IMR-90 (cell line): ENCODE measurements around the gene MOB1B. TPM values are rescaled to one million over a fixed set of nuclear protein-coding genes. Genes with fewer than 3 reads are reported as not detected.

Experiments
- ATAC-seq: fragments of 200-7000 bp; cut with Tn5 transposase; 2 replicates; pipeline ENCODE4 v1.9.1; 2020; ENCODE audit warnings: low read depth, mild to moderate bottlenecking, moderate library complexity
- BruUV-seq: library from RNA; stranded (reverse); fragments of 400-500 nt; replicated peaks from 2 replicates; lab custom pipeline; 2021; lab: Mats Ljungman, UMichigan
- CTCF ChIA-PET: fragments of 300-600 bp; formaldehyde crosslinking; extraction: SDS; loops from one replicate; lab custom pipeline; 2021; ENCODE audit warnings: antibody characterized with exemption; lab: Yijun Ruan, JAX
- POLR2A ChIA-PET: fragments of 300-600 bp; sonication (Branson Sonifier 250); formaldehyde crosslinking; loops from one replicate; lab custom pipeline; 2022; ENCODE audit warnings: antibody characterized with exemption; ENCODE audit not compliant: unreplicated experiment; lab: Charles Lee
- DNase-seq: peaks from one replicate; pipeline ENCODE4 v3.0.0; 2013
- H2AFZ ChIP-seq: replicated peaks from 2 replicates; pipeline ENCODE3; 2013; ENCODE audit warnings: low read length, mild to moderate bottlenecking; ENCODE audit not compliant: poor library complexity
- H2AK5ac ChIP-seq: 2 replicates; pipeline ENCODE4 v1.6.1; 2013; ENCODE audit warnings: low read depth, low read length, inconsistent platforms
- H2AK9ac ChIP-seq: replicated peaks from 2 replicates; pipeline ENCODE3; 2013; ENCODE audit warnings: mild to moderate bottlenecking, low read depth, low read length, moderate library complexity; ENCODE audit not compliant: poor library complexity
- H2BK120ac ChIP-seq: 2 replicates; pipeline ENCODE4 v1.6.1; 2013; ENCODE audit warnings: low read depth, low read length, inconsistent platforms
- H2BK15ac ChIP-seq: 3 replicates; pipeline ENCODE4 v1.6.1; 2013; ENCODE audit warnings: low read depth, low read length, inconsistent platforms
- H2BK20ac ChIP-seq: 2 replicates; pipeline ENCODE4 v1.6.1; 2013; ENCODE audit warnings: low read depth, mild to moderate bottlenecking, inconsistent platforms, low read length, moderate library complexity
- H2BK5ac ChIP-seq: 2 replicates; pipeline ENCODE4 v1.6.1; 2013; ENCODE audit warnings: mild to moderate bottlenecking, low read depth, low read length, inconsistent platforms; ENCODE audit not compliant: poor library complexity, severe bottlenecking
- H3K14ac ChIP-seq: replicated peaks from 2 replicates; pipeline ENCODE4 v1.6.1; 2013; ENCODE audit warnings: low read depth, low read length, inconsistent platforms
- H3K18ac ChIP-seq: 2 replicates; pipeline ENCODE4 v1.6.1; 2013; ENCODE audit warnings: low read depth, low read length, control low read depth
- H3K23ac ChIP-seq: 2 replicates; pipeline ENCODE4 v1.6.1; 2013; ENCODE audit warnings: low read depth, low read length, inconsistent platforms
- H3K27ac ChIP-seq: 2 replicates; pipeline ENCODE4 v1.5.1; 2013; ENCODE audit warnings: mild to moderate bottlenecking, control low read depth, low read length; ENCODE audit not compliant: insufficient read depth
- H3K27me3 ChIP-seq: 2 replicates; pipeline ENCODE4 v1.6.1; 2013; ENCODE audit warnings: low read length; ENCODE audit not compliant: control insufficient read depth, insufficient read depth
- H3K36me3 ChIP-seq: 2 replicates; pipeline ENCODE4 v1.6.1; 2013; ENCODE audit warnings: low read length, mixed read lengths; ENCODE audit not compliant: control insufficient read depth, insufficient read depth
- H3K4ac ChIP-seq: 2 replicates; pipeline ENCODE4 v1.6.1; 2013; ENCODE audit warnings: low read depth, low read length, inconsistent platforms
- H3K4me1 ChIP-seq: 2 replicates; pipeline ENCODE4 v1.6.1; 2013; ENCODE audit warnings: low read length, mixed read lengths; ENCODE audit not compliant: control insufficient read depth, insufficient read depth
- H3K4me2 ChIP-seq: 2 replicates; pipeline ENCODE4 v1.6.1; 2013; ENCODE audit warnings: low read depth, mild to moderate bottlenecking, control low read depth, low read length, moderate library complexity
- H3K4me3 ChIP-seq: 2 replicates; pipeline ENCODE4 v1.5.1; 2013; ENCODE audit warnings: low read depth, mild to moderate bottlenecking, control low read depth, low read length, moderate library complexity; ENCODE audit not compliant: insufficient read depth
- H3K56ac ChIP-seq: 2 replicates; pipeline ENCODE4 v1.6.1; 2013; ENCODE audit warnings: low read length, inconsistent platforms; ENCODE audit not compliant: insufficient read depth; ENCODE audit errors: extremely low read depth
- H3K79me1 ChIP-seq, 2 experiments: 2 replicates each; pipeline ENCODE4 v1.6.1; 2013; ENCODE audit warnings: low read length in 2 of 2, inconsistent platforms in 1 of 2, low read depth in 1 of 2
- H3K9ac ChIP-seq: 2 replicates; pipeline ENCODE4 v1.6.1; 2013; ENCODE audit warnings: low read depth, low read length, control low read depth
- H3K9me1 ChIP-seq: 2 replicates; pipeline ENCODE4 v1.6.1; 2013; ENCODE audit warnings: low read length, inconsistent platforms; ENCODE audit not compliant: insufficient read depth
- H3K9me3 ChIP-seq: 2 replicates; pipeline ENCODE4 v1.6.1; 2013; ENCODE audit warnings: low read length; ENCODE audit not compliant: control insufficient read depth, insufficient read depth
- H4K20me1 ChIP-seq: 2 replicates; pipeline ENCODE4 v1.6.1; 2013; ENCODE audit warnings: low read length, inconsistent platforms; ENCODE audit not compliant: insufficient read depth
- H4K5ac ChIP-seq: 2 replicates; pipeline ENCODE4 v1.6.1; 2013; ENCODE audit warnings: mild to moderate bottlenecking, low read depth, low read length, control low read depth
- H4K8ac ChIP-seq, 2 experiments: 2 replicates each; pipeline ENCODE4 v1.6.1; 2013; ENCODE audit warnings: low read depth in 2 of 2, low read length in 2 of 2, control low read depth in 1 of 2, inconsistent platforms in 1 of 2
- H4K91ac ChIP-seq: 2 replicates; pipeline ENCODE4 v1.6.1; 2013; ENCODE audit warnings: low read depth, low read length, inconsistent platforms; ENCODE audit not compliant: insufficient read depth
- BHLHE40 ChIP-seq: fragments of 150-350 bp; IDR thresholded peaks from 2 replicates; pipeline ENCODE4 v1.6.1; 2016; ENCODE audit warnings: mild to moderate bottlenecking, low read depth, low read length
- CEBPB ChIP-seq: IDR thresholded peaks from 2 replicates; pipeline ENCODE4 v1.6.1; 2012; ENCODE audit warnings: low read depth, low read length, improper control_type of control experiment
- CHD1 ChIP-seq: IDR thresholded peaks from 2 replicates; pipeline ENCODE4 v1.6.1; 2012; ENCODE audit warnings: low read depth, low read length, improper control_type of control experiment
- CTCF ChIP-seq: conservative IDR thresholded peaks from 2 replicates; pipeline ENCODE4 v1.5.1; 2012; ENCODE audit warnings: mild to moderate bottlenecking, low read depth, low read length, improper control_type of control experiment
- ELK1 ChIP-seq: fragments of 150-350 bp; IDR thresholded peaks from 2 replicates; pipeline ENCODE4 v1.6.1; 2016; ENCODE audit warnings: low read depth, mild to moderate bottlenecking, low read length, moderate library complexity, borderline replicate concordance
- FOS ChIP-seq: fragments of 150-350 bp; IDR thresholded peaks from 2 replicates; pipeline ENCODE4 v1.6.1; 2016; ENCODE audit warnings: low read depth, low read length
- MAFK ChIP-seq: IDR thresholded peaks from 2 replicates; pipeline ENCODE4 v1.6.1; 2012; ENCODE audit warnings: low read depth, low read length, improper control_type of control experiment
- MAZ ChIP-seq: IDR thresholded peaks from 2 replicates; pipeline ENCODE4 v1.6.1; 2012; ENCODE audit warnings: low read depth, mild to moderate bottlenecking, low read length, improper control_type of control experiment, moderate library complexity, borderline replicate concordance
- MXI1 ChIP-seq: IDR thresholded peaks from 2 replicates; pipeline ENCODE4 v1.6.1; 2012; ENCODE audit warnings: low read depth, mild to moderate bottlenecking, low read length, moderate library complexity, borderline replicate concordance
- NFE2L2 ChIP-seq: fragments of 150-350 bp; IDR thresholded peaks from 2 replicates; pipeline ENCODE4 v1.6.1; 2016; ENCODE audit warnings: low read depth, mild to moderate bottlenecking, low read length
- POLR2A ChIP-seq: IDR thresholded peaks from 2 replicates; pipeline ENCODE4 v1.6.1; 2012; ENCODE audit warnings: mild to moderate bottlenecking, low read depth, low read length
- RAD21 ChIP-seq: IDR thresholded peaks from 2 replicates; pipeline ENCODE4 v1.6.1; 2012; ENCODE audit warnings: low read length, improper control_type of control experiment
- RCOR1 ChIP-seq: IDR thresholded peaks from 2 replicates; pipeline ENCODE4 v1.6.1; 2012; ENCODE audit warnings: mild to moderate bottlenecking, low read length, improper control_type of control experiment; ENCODE audit not compliant: insufficient replicate concordance
- SMC3 ChIP-seq: fragments of 150-350 bp; IDR thresholded peaks from 2 replicates; pipeline ENCODE4 v1.6.1; 2016; ENCODE audit warnings: low read depth, mild to moderate bottlenecking, antibody characterized with exemption, low read length, moderate library complexity
- USF2 ChIP-seq: fragments of 150-350 bp; IDR thresholded peaks from 2 replicates; pipeline ENCODE4 v1.6.1; 2017; ENCODE audit warnings: mild to moderate bottlenecking, antibody characterized with exemption, low read length, low read depth
- WGBS, 2 experiments: methylation state at CpG; one replicate each; pipeline versions ENCODE4 v1.1.5 to v1.1.7; 2013; ENCODE audit warnings: missing lambda C conversion rate in 2 of 2; ENCODE audit not compliant: insufficient read length in 1 of 2; ENCODE audit errors: extremely low coverage in 2 of 2; 5-methylcytosine and 5-hydroxymethylcytosine counted together
- dilution Hi-C: fragments of 300-500 bp; cut with HindIII; formaldehyde crosslinking; loops from one replicate; pipeline ENCODE4 v1.14.3; 2018; ENCODE audit warnings: low sequenced_read_pairs; ENCODE audit not compliant: unreplicated experiment
- in situ Hi-C: fragments of 300-500 bp; cut with MboI; formaldehyde crosslinking; loops from 3 replicates; pipeline ENCODE4 v1.14.3; 2019; ENCODE audit warnings: low sequenced_read_pairs, inconsistent platforms, mixed read lengths
- intact Hi-C: fragments of 100-400 bp; cut with micrococcal nuclease; formaldehyde crosslinking; loops from 2 replicates; pipeline ENCODE4 v1.10.0; 2022
- polyA plus RNA-seq, 3 experiments: library from polyadenylated mRNA; depleted of rRNA; stranded (reverse); fragments of >200 nt; gene quantifications; 2 replicates each; pipeline ENCODE4 v1.2.3, GENCODE V29; 2012; ENCODE audit warnings: low replicate concordance in 1 of 3
- total RNA-seq: library from RNA; depleted of rRNA; stranded (reverse); fragments of >200 nt; gene quantifications from 2 replicates; pipeline ENCODE4 v1.2.3, GENCODE V29; 2012

MOB1B gene
- total and polyA plus RNA-seq, 2 of the 4 experiments (the other 2 are of a cell fraction): 5.7 to 6.8 TPM

- Histone ChIP-seq H3K4me2 (peak overlapping the region; percentile 93), H4K5ac (peak overlapping the region; percentile 92), H2BK20ac (no peak overlapping the region), H2BK15ac (no peak overlapping the region), H3K27ac (0 out of 2 replicates have a peak overlapping the region, but pooled peaks have one; percentile 94), H3K27me3 (no peaks in the 10 kb centered on the region), H3K56ac (no peak overlapping the region; the same call in 1 of the 2 replicates), H4K91ac (peak overlapping the region; percentile 75), H3K9ac (peak overlapping the region; percentile 92), H4K20me1 (no peaks in the 10 kb centered on the region), H2AK9ac (peak overlapping the region; percentile 85), H3K9me1 (peaks cover 4% of the 10 kb centered on the region; the same call in 1 of the 2 replicates), H2BK120ac (0 out of 2 replicates have a peak overlapping the region, but pooled peaks have one; percentile 17), H3K4me3 (no peak overlapping the region; the same call in 1 of the 2 replicates), H3K14ac (peak overlapping the region; percentile 84), H3K18ac (no peak overlapping the region), H4K8ac (peak overlapping the region; percentile 91 to 96; a peak in 3 of 4 replicates), H3K4me1 (peaks cover 5% of the 10 kb centered on the region), H3K23ac (peak overlapping the region; percentile 78; the same call in 1 of the 2 replicates), H3K36me3 (no peaks in the 10 kb centered on the region), H2AFZ (peak overlapping the region; percentile 92), H3K79me1 (peaks cover 13 to 45% of the 10 kb centered on the region in 2 experiments), H2AK5ac (peak overlapping the region; percentile 92), H3K9me3 (no peaks in the 10 kb centered on the region), H3K4ac (peak overlapping the region; percentile 86), H2BK5ac (peak overlapping the region; percentile 88)
- in situ Hi-C loops (loop anchor here (10.0 kb wide), 1 partner anchor 158 kb away; the partner anchor contains the start of gene GRSF1), dilution Hi-C loops (no loop called here), intact Hi-C loops (loop anchor here (5.0 to 10.0 kb wide), 3 partner anchors 90 to 192 kb away; partner anchors contain the start of genes GRSF1 and MOB1B)
- ATAC-seq: no peak
- CTCF ChIA-PET: interaction anchor here (1.7 kb wide), 1 partner anchor 172 kb away, joined by 3 read pairs; no protein-coding TSS in a partner anchor
- POLR2A ChIA-PET: interaction anchor here (0.6 kb wide), 1 partner anchor 17 kb away, joined by 4 read pairs; no protein-coding TSS in a partner anchor
- BruUV-seq: no TSS peak
- 90% methylated on average over 3 of the region's 5 CpGs; no CpG with 5 or more reads in 1 of the 2 experiments for WGBS, 2 experiments
- DNase-seq: no peak
- TF ChIP-seq FOS (no peak), RCOR1 (no peak), CEBPB (no peak), NFE2L2 (no peak), MAZ (no peak), SMC3 (no peak), MAFK (no peak), RAD21 (no peak), ELK1 (no peak), MXI1 (no peak), CHD1 (no peak), USF2 (no peak), BHLHE40 (no peak), CTCF (no peak), POLR2A (no peak)
Measured at GRCh38 chr4:70992391-70992881, 90.3 kb downstream of the MOB1B start.
